ENCODE measurements around the gene ITIH3. TPM values are rescaled to one million over a fixed set of nuclear protein-coding genes. Genes with fewer than 3 reads are reported as not detected.

Gene ITIH3
- total and polyA plus RNA-seq, 2 of the 8 experiments (the other 6 are each of a cell fraction or from before 2014, with no cell fraction given) = not detected

- TF ChIP-seq POLR2A (IDR thresholded peaks at IDR 0.05; ENCODE audit: control extremely low read depth in 1 of 2, low read depth in 2 of 2, low read length in 2 of 2) = no peak
Observed at GRCh38 chr3:52793702-52794611, 639 bp upstream of the ITIH3 start (continued).
